ENCODE measurements around the gene ARPP19. TPM values are rescaled to one million over a fixed set of nuclear protein-coding genes. Genes with fewer than 3 reads are reported as not detected.

The ARPP19 gene
- total and polyA plus RNA-seq, 10 of the 15 experiments (the other 5 are each of a cell fraction or from before 2014, with no cell fraction given), result 77.2 to 167 (median 121) TPM

DNA sequence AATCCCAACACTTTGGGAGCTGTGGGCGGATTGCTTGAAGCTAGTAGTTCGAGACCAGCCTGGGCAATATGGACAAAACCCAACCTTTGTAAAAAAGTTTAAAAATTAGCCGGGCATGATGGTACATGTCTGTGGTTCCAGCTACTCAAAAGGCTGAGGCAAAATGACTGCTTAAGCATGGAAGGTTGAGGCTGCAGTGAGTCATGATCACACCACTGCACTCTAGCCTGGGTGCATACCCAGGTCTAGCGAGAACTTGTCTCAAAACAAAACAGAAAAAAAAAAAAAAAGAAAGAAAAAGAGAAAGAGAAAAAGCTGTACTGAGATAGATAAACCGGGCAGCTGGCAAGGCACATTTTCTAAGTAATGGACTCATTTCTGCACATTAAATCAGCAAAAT is 10.6 kb downstream of the ARPP19 start (continued):
- TF ChIP-seq, protein P1, sequence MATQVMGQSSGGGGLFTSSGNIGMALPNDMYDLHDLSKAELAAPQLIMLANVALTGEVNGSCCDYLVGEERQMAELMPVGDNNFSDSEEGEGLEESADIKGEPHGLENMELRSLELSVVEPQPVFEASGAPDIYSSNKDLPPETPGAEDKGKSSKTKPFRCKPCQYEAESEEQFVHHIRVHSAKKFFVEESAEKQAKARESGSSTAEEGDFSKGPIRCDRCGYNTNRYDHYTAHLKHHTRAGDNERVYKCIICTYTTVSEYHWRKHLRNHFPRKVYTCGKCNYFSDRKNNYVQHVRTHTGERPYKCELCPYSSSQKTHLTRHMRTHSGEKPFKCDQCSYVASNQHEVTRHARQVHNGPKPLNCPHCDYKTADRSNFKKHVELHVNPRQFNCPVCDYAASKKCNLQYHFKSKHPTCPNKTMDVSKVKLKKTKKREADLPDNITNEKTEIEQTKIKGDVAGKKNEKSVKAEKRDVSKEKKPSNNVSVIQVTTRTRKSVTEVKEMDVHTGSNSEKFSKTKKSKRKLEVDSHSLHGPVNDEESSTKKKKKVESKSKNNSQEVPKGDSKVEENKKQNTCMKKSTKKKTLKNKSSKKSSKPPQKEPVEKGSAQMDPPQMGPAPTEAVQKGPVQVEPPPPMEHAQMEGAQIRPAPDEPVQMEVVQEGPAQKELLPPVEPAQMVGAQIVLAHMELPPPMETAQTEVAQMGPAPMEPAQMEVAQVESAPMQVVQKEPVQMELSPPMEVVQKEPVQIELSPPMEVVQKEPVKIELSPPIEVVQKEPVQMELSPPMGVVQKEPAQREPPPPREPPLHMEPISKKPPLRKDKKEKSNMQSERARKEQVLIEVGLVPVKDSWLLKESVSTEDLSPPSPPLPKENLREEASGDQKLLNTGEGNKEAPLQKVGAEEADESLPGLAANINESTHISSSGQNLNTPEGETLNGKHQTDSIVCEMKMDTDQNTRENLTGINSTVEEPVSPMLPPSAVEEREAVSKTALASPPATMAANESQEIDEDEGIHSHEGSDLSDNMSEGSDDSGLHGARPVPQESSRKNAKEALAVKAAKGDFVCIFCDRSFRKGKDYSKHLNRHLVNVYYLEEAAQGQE (IDR thresholded peaks at IDR 0.05; ENCODE audit: low read depth, low read length), result no peak
- TF ChIP-seq, protein P2, sequence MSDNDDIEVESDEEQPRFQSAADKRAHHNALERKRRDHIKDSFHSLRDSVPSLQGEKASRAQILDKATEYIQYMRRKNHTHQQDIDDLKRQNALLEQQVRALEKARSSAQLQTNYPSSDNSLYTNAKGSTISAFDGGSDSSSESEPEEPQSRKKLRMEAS (IDR thresholded peaks at IDR 0.05; ENCODE audit: low read depth, low read length), result no peak
- TF ChIP-seq IKZF1 (conservative IDR thresholded peaks at IDR 0.05) (no peak), JUNB (IDR thresholded peaks at IDR 0.05) (peak; percentile 73), BRCA1 (IDR thresholded peaks at IDR 0.05; ENCODE audit: low read depth, low read length) (no peak), EGR1 (IDR thresholded peaks at IDR 0.05; ENCODE audit: borderline replicate concordance in 1 of 2, low read depth in 2 of 2, low read length in 2 of 2) (no peak), PAX5 (IDR thresholded peaks at IDR 0.05; ENCODE audit: borderline replicate concordance, low read depth, low read length) (no peak), RAD51 (IDR thresholded peaks at IDR 0.05) (no peak), RB1 (IDR thresholded peaks at IDR 0.05; ENCODE audit: borderline replicate concordance) (no peak), BACH1 (IDR thresholded peaks at IDR 0.05; ENCODE audit: borderline replicate concordance) (no peak), BHLHE40 (IDR thresholded peaks at IDR 0.05; ENCODE audit: borderline replicate concordance in 1 of 2, low read depth in 2 of 2, low read length in 1 of 2) (peak in 1 of 2 experiments; percentile 55; a peak in 1 of 4 replicates), IRF4 (IDR thresholded peaks at IDR 0.05; ENCODE audit: low read depth, low read length) (0 out of 2 replicates have a peak, but pooled peaks have one; percentile 34), SIX5 (IDR thresholded peaks at IDR 0.05; ENCODE audit: low read depth, low read length, severe bottlenecking) (no peak), SPI1 (IDR thresholded peaks at IDR 0.05; ENCODE audit: borderline replicate concordance, insufficient read depth, low read depth, low read length) (no peak), ATF7 (IDR thresholded peaks at IDR 0.05; ENCODE audit: low read depth) (peak; percentile 71)
- TF ChIP-seq, protein P3, sequence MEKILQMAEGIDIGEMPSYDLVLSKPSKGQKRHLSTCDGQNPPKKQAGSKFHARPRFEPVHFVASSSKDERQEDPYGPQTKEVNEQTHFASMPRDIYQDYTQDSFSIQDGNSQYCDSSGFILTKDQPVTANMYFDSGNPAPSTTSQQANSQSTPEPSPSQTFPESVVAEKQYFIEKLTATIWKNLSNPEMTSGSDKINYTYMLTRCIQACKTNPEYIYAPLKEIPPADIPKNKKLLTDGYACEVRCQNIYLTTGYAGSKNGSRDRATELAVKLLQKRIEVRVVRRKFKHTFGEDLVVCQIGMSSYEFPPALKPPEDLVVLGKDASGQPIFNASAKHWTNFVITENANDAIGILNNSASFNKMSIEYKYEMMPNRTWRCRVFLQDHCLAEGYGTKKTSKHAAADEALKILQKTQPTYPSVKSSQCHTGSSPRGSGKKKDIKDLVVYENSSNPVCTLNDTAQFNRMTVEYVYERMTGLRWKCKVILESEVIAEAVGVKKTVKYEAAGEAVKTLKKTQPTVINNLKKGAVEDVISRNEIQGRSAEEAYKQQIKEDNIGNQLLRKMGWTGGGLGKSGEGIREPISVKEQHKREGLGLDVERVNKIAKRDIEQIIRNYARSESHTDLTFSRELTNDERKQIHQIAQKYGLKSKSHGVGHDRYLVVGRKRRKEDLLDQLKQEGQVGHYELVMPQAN (conservative IDR thresholded peaks at IDR 0.05), result no peak
- TF ChIP-seq, protein P4, sequence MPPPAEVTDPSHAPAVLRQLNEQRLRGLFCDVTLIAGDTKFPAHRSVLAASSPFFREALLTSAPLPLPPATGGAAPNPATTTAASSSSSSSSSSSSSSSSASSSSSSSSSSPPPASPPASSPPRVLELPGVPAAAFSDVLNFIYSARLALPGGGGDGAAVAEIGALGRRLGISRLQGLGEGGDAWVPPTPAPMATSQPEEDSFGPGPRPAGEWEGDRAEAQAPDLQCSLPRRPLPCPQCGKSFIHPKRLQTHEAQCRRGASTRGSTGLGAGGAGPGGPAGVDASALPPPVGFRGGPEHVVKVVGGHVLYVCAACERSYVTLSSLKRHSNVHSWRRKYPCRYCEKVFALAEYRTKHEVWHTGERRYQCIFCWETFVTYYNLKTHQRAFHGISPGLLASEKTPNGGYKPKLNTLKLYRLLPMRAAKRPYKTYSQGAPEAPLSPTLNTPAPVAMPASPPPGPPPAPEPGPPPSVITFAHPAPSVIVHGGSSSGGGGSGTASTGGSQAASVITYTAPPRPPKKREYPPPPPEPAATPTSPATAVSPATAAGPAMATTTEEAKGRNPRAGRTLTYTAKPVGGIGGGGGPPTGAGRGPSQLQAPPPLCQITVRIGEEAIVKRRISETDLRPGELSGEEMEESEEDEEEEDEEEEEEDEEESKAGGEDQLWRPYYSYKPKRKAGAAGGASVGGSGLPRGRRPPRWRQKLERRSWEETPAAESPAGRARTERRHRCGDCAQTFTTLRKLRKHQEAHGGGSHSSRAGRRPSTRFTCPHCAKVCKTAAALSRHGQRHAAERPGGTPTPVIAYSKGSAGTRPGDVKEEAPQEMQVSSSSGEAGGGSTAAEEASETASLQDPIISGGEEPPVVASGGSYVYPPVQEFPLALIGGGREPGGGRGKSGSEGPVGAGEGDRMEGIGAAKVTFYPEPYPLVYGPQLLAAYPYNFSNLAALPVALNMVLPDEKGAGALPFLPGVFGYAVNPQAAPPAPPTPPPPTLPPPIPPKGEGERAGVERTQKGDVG (CRISPR knock-in tag; IDR thresholded peaks at IDR 0.05), result no peak

All from GM12878 (cell line).